ENCODE data around the gene EPN1.

EPN1 gene

DNA sequence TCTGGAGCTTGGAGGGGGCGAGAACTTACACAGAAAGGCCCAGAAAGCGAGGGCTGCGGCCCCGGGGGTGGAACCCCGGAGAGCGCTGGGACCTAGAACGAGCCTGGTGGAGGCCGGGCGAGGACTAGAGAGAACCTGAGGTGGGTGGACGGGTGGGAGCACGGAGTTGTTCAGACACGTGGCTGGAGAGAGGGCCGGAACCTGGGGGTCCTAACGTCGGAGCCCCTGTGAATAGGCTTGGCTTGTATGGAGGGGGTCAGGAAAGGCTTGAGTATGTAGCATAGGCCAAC lies 31.2 kb upstream of the EPN1 start:
- Histone ChIP-seq H3K4me3 (ENCODE audit: low read depth, low read length) (peak overlapping the region; percentile 75), H3K9ac (peak overlapping the region; percentile 19), H3K4me2 (ENCODE audit: low read length) (peak overlapping the region; percentile 79), H3K36me3 (ENCODE audit: control insufficient read depth, insufficient read depth, low read length) (no peaks in the 10 kb centered on the region), H3K27ac (peak overlapping the region; percentile 99), H3K79me2 (peaks cover 6% of the 10 kb centered on the region), H3K9me3 (ENCODE audit: control insufficient read depth, low read length) (no peaks in the 10 kb centered on the region), H3K4me1 (peaks cover 35% of the 10 kb centered on the region), H3K27me3 (ENCODE audit: control insufficient read depth, insufficient read depth, low read length) (no peaks in the 10 kb centered on the region), H2AFZ (no peak overlapping the region)
- TF ChIP-seq, protein P1, sequence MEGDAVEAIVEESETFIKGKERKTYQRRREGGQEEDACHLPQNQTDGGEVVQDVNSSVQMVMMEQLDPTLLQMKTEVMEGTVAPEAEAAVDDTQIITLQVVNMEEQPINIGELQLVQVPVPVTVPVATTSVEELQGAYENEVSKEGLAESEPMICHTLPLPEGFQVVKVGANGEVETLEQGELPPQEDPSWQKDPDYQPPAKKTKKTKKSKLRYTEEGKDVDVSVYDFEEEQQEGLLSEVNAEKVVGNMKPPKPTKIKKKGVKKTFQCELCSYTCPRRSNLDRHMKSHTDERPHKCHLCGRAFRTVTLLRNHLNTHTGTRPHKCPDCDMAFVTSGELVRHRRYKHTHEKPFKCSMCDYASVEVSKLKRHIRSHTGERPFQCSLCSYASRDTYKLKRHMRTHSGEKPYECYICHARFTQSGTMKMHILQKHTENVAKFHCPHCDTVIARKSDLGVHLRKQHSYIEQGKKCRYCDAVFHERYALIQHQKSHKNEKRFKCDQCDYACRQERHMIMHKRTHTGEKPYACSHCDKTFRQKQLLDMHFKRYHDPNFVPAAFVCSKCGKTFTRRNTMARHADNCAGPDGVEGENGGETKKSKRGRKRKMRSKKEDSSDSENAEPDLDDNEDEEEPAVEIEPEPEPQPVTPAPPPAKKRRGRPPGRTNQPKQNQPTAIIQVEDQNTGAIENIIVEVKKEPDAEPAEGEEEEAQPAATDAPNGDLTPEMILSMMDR (IDR thresholded peaks at IDR 0.05), result no peak

DNA sequence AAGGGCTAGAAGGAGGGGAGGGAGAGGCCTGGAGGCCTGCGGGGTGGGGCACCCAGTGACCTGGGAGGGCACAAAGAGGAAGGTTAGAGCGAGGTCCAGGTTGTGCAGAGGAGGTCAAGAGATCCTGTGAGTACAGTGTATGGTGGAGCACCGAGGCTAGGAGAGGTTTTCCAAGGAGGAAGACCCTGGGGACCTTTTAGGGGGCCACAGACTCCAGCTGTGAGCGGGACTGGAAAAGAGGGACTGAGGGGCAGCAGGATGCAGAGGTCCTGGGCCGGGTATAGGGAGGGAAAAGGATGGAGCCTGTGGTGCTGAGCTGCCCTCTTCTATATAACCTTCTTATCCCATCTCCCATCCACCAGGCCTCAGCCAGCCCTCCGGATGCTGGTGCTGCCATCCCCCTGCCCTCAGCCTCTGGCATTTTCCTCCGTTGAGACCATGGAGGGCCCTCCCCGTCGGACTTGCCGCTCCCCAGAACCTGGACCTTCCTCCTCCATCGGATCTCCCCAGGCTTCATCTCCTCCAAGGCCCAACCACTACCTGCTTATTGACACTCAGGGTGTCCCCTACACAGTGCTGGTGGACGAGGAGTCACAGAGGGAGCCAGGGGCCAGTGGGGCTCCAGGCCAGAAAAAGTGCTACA lies 30.7 kb upstream of the EPN1 start:
- Histone ChIP-seq H3K9me3 (ENCODE audit: control insufficient read depth, low read length) (no peaks in the 10 kb centered on the region), H3K4me1 (peaks cover 31% of the 10 kb centered on the region), H3K9ac (peak overlapping the region; percentile 19), H3K27ac (peak overlapping the region; percentile 99), H3K4me3 (ENCODE audit: low read depth, low read length) (peak overlapping the region; percentile 75), H3K36me3 (ENCODE audit: control insufficient read depth, insufficient read depth, low read length) (no peaks in the 10 kb centered on the region), H3K4me2 (ENCODE audit: low read length) (peak overlapping the region; percentile 79), H3K27me3 (ENCODE audit: control insufficient read depth, insufficient read depth, low read length) (no peaks in the 10 kb centered on the region), H2AFZ (no peak overlapping the region), H3K79me2 (peaks cover 2% of the 10 kb centered on the region)
- TF ChIP-seq, protein P1 (IDR thresholded peaks at IDR 0.05), result no peak

DNA sequence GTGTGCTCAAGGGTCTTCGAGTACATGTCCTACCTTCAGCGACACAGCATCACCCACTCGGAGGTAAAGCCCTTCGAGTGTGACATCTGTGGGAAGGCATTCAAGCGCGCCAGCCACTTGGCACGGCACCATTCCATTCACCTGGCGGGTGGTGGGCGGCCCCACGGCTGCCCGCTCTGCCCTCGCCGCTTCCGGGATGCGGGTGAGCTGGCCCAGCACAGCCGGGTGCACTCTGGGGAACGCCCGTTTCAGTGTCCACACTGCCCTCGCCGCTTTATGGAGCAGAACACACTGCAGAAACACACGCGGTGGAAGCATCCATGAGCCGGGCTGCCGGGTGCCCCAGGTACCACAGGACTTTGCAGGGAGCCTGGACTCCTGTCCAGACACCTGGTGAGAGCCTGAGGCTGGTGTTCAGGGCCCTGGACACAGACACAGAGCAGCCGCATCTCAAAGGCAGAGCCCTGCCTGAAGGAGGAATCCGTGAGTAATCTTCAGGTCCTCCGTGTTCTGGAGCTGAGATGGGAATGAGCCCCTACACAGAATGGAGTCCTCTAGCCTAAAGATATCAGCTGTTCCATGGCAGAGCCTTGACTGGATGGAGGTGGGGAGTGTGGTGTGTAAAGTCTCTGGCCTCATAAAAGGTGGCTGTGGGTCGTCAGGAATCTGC lies 30.0 kb upstream of the EPN1 start:
- H3K4me2 ChIP-seq (ENCODE audit: low read length), result peak overlapping the region; percentile 79
- peaks cover 24% of the 10 kb centered on the region for H3K4me1 ChIP-seq
- H3K4me3 ChIP-seq (ENCODE audit: low read depth, low read length), result no peak overlapping the region
- H3K36me3 ChIP-seq (ENCODE audit: control insufficient read depth, insufficient read depth, low read length), result no peaks in the 10 kb centered on the region
- H3K27me3 ChIP-seq (ENCODE audit: control insufficient read depth, insufficient read depth, low read length), result no peaks in the 10 kb centered on the region
- H3K79me2 ChIP-seq, result peaks cover 2% of the 10 kb centered on the region
- H3K9ac ChIP-seq, result no peak overlapping the region
- H3K9me3 ChIP-seq (ENCODE audit: control insufficient read depth, low read length), result no peaks in the 10 kb centered on the region
- peak overlapping the region; percentile 44 for H3K27ac ChIP-seq
- no peak overlapping the region for H2AFZ ChIP-seq
- TF ChIP-seq, protein P1 (IDR thresholded peaks at IDR 0.05), result no peak

DNA sequence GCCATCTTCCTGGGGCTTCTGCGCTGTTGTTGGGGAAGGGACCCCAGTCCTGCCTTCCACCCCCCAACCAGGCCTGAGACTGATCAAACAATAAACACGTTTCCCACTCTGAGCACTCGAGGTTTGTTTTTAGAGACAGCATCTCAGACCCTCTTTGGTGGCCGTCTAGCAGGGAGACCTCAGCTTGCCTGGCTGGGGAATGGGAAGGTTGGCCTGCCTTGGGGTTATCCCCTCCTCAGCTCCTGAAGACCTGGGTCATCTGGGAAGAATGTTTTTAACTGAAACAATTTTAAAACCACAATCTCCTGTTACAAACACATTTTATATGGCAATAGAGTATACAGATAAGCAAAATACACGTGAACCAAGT lies 29.5 kb upstream of the EPN1 start:
- H3K4me3 ChIP-seq (ENCODE audit: low read depth, low read length), result no peak overlapping the region
- no peak overlapping the region for H3K9ac ChIP-seq
- no peaks in the 10 kb centered on the region for H3K36me3 ChIP-seq (ENCODE audit: control insufficient read depth, insufficient read depth, low read length)
- H3K4me1 ChIP-seq, result peaks cover 19% of the 10 kb centered on the region
- H3K27me3 ChIP-seq (ENCODE audit: control insufficient read depth, insufficient read depth, low read length), result no peaks in the 10 kb centered on the region
- peaks cover 2% of the 10 kb centered on the region for H3K79me2 ChIP-seq
- H2AFZ ChIP-seq, result no peak overlapping the region
- TF ChIP-seq, protein P1 (IDR thresholded peaks at IDR 0.05), result no peak
- H3K4me2 ChIP-seq (ENCODE audit: low read length), result no peak overlapping the region
- H3K9me3 ChIP-seq (ENCODE audit: control insufficient read depth, low read length), result no peaks in the 10 kb centered on the region
- H3K27ac ChIP-seq, result no peak overlapping the region

All from parathyroid adenoma (tissue), 2 donors.